K562 (cell line): ENCODE results near the gene PDK3. TPM values are rescaled to one million over a fixed set of nuclear protein-coding genes. Genes with fewer than 3 reads are reported as not detected.
A peak's percentile ranks its signal among the peaks of the same experiment; 100 is the strongest.

Experiments
- CC2D1A ChIP-seq: fragments of 450-650 bp; IDR thresholded peaks from 2 replicates; pipeline ENCODE4 v1.6.1; 2017; ENCODE audit warnings: mild to moderate bottlenecking
- CREB1 ChIP-seq, 2 experiments: sonication (generic) in 1 of 2; formaldehyde crosslinking in 1 of 2; IDR thresholded peaks; 2 replicates each; pipeline versions ENCODE4 v1.6.1 to v1.8.0; 2012 to 2022; ENCODE audit warnings: inconsistent platforms in 1 of 2, mild to moderate bottlenecking in 1 of 2, missing genetic modification reagents in 1 of 2, moderate library complexity in 1 of 2
- CREM ChIP-seq: IDR thresholded peaks from 2 replicates; pipeline ENCODE4 v1.6.1; 2014; ENCODE audit warnings: antibody characterized with exemption, low read depth
- CTBP1 ChIP-seq: fragments of 450-650 bp; IDR thresholded peaks from 2 replicates; pipeline ENCODE4 v1.6.1; 2016; ENCODE audit warnings: borderline replicate concordance
- DNMT1 ChIP-seq: fragments of 450-650 bp; IDR thresholded peaks from 2 replicates; pipeline ENCODE4 v1.6.1; 2016; ENCODE audit warnings: antibody characterized with exemption, mild to moderate bottlenecking
- FOXJ2 ChIP-seq: fragments of 200-800 bp; sonication (Bioruptor generic); IDR thresholded peaks from 2 replicates; pipeline ENCODE4 v1.6.1; 2016; ENCODE audit warnings: missing genetic modification characterization, missing compliant biosample characterization
- HNRNPLL ChIP-seq: fragments of 200-400 bp; formaldehyde crosslinking; IDR thresholded peaks from 2 replicates; pipeline ENCODE4 v1.6.1; 2017; ENCODE audit warnings: low read length, low read depth, mild to moderate bottlenecking; ENCODE audit not compliant: poor library complexity, severe bottlenecking
- L3MBTL2 ChIP-seq: fragments of 450-650 bp; IDR thresholded peaks from 2 replicates; pipeline ENCODE4 v1.6.1; 2016; ENCODE audit warnings: mild to moderate bottlenecking, moderate library complexity
- POLR2G ChIP-seq: fragments of 200-400 bp; formaldehyde crosslinking; IDR thresholded peaks from 2 replicates; pipeline ENCODE4 v1.6.1; 2017; ENCODE audit warnings: low read depth, mild to moderate bottlenecking, antibody characterized with exemption, low read length, moderate library complexity
- RB1 ChIP-seq: fragments of 450-650 bp; IDR thresholded peaks from 2 replicates; pipeline ENCODE4 v1.6.1; 2017; ENCODE audit warnings: low read depth, mild to moderate bottlenecking
- RBM25 ChIP-seq: fragments of 200-400 bp; formaldehyde crosslinking; IDR thresholded peaks from 2 replicates; pipeline ENCODE4 v1.6.1; 2018; ENCODE audit warnings: low read length, low read depth, moderate library complexity; ENCODE audit not compliant: severe bottlenecking
- RFX5 ChIP-seq: IDR thresholded peaks from 2 replicates; pipeline ENCODE4 v1.6.1; 2011; ENCODE audit warnings: low read depth, mild to moderate bottlenecking, improper control_type of control experiment, low read length
- SUPT5H ChIP-seq: fragments of 450-650 bp; IDR thresholded peaks from 2 replicates; pipeline ENCODE4 v1.6.1; 2016
- TFAM ChIP-seq: fragments of 250-450 bp; sonication (Bioruptor Pico); conservative IDR thresholded peaks from 2 replicates; pipeline ENCODE4 v1.5.0; 2021; ENCODE audit warnings: mild to moderate bottlenecking, moderate library complexity
- ZNF668 ChIP-seq: fragments of 250-450 bp; sonication (Bioruptor Pico); IDR thresholded peaks from 2 replicates; pipeline ENCODE4 v1.8.0; 2022; ENCODE audit warnings: mild to moderate bottlenecking, inconsistent platforms
- ZNF764 ChIP-seq: fragments of 250-450 bp; sonication (Bioruptor Pico); IDR thresholded peaks from 2 replicates; pipeline ENCODE4 v1.4.0; 2020; ENCODE audit warnings: low read depth, mild to moderate bottlenecking, moderate library complexity
- ZSCAN29 ChIP-seq: fragments of 450-650 bp; IDR thresholded peaks from 2 replicates; pipeline ENCODE4 v1.6.1; 2017
- ZSCAN32 ChIP-seq: fragments of 450-650 bp; formaldehyde crosslinking; IDR thresholded peaks from 2 replicates; pipeline ENCODE4 v1.4.0; 2020; ENCODE audit warnings: mild to moderate bottlenecking, moderate library complexity
- ZZZ3 ChIP-seq: fragments of 450-650 bp; IDR thresholded peaks from 2 replicates; pipeline ENCODE4 v1.6.1; 2016; ENCODE audit warnings: antibody characterized with exemption, mild to moderate bottlenecking, moderate library complexity
- polyA plus RNA-seq, 8 experiments: library from polyadenylated mRNA; depleted of rRNA in 4 of 8; stranded (reverse) in 5 of 8; unstranded in 3 of 8; fragments of >200 nt; fragmentation: Nextera tagmentation in 2 of 8; fragmentation: Illumina TruSeq in 1 of 8; extraction: Ambion mirVana in 2 of 8; extraction: Trizol in 1 of 8; gene quantifications; 2 replicates each; pipeline versions ENCODE4 v1.2.1 to v1.2.3, GENCODE V29; 2011 to 2014; ENCODE audit warnings: inconsistent platforms in 1 of 8, missing spikeins in 1 of 8
- total RNA-seq, 7 experiments: library from RNA; depleted of rRNA in 6 of 7; stranded (reverse); fragments of >200 nt in 6 of 7; fragmentation: Illumina TruSeq in 2 of 7; extraction: Trizol in 2 of 7; gene quantifications; 2 replicates each; pipeline versions ENCODE4 v1.2.1 to v1.2.3, GENCODE V29; 2011 to 2021; ENCODE audit warnings: low replicate concordance in 1 of 7
- TF ChIP-seq, protein P1 (sequence below): fragments of 250-450 bp; sonication (Bioruptor Pico); IDR thresholded peaks from 2 replicates; pipeline ENCODE4 v1.8.0; 2021; ENCODE audit warnings: mild to moderate bottlenecking, moderate library complexity
- TF ChIP-seq, protein P2 (sequence below): fragments of 250-450 bp; sonication (Bioruptor Pico); IDR thresholded peaks from 2 replicates; pipeline ENCODE4 v1.4.0; 2020; ENCODE audit warnings: mild to moderate bottlenecking
- TF ChIP-seq, protein P3 (sequence below): sonication (generic); formaldehyde crosslinking; IDR thresholded peaks from 2 replicates; pipeline ENCODE4 v1.9.0; 2022; ENCODE audit warnings: mild to moderate bottlenecking, missing genetic modification reagents
- TF ChIP-seq, protein P4 (sequence below): fragments of 450-650 bp; conservative IDR thresholded peaks from 2 replicates; pipeline ENCODE4 v1.6.1; 2016; ENCODE audit warnings: missing genetic modification characterization, low read depth, mild to moderate bottlenecking, control low read depth, missing compliant biosample characterization
- TF ChIP-seq, protein P5 (sequence below): fragments of 450-650 bp; formaldehyde crosslinking; IDR thresholded peaks from 2 replicates; pipeline ENCODE4 v1.4.0; 2022; ENCODE audit warnings: missing genetic modification characterization

Gene PDK3
- total and polyA plus RNA-seq, 9 of the 15 experiments (the other 6 are each of a cell fraction or from before 2014, with no cell fraction given): 0.20 to 4.9 (median 0.95) TPM

DNA sequence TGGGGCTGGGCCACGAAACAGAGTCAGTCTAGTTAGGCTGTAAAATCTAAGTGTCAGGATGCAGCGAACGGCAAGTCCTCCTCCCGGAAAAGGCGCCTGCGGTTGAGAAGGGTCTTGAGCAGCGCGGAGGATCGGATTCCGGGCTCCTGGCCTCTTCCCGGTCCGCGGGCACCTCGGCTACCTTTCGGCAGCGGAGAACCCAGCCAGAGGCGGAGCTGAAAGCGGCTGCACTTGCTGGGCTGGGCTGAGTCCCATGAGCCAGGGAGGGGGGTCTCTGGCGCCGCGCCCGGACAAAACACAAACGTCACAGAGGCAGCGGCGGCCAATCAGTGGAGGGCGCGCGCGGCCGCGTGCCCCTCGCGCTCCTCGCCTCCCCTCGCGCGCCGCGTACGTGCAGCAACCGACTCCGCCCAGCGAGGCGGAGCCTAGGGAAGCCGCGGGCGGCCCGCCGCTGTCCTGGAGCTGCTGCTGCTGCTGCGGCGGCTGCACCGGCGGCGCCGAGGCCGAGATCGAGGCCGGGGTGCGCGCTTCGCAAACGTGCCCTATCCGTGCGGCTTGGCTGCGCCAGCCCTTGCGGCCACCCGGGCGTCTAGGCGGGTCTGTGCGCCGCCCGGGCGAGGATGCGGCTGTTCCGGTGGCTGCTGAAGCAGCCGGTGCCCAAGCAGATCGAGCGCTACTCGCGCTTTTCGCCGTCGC lies at the start of gene PDK3 (continued):
- TF ChIP-seq, protein P1, sequence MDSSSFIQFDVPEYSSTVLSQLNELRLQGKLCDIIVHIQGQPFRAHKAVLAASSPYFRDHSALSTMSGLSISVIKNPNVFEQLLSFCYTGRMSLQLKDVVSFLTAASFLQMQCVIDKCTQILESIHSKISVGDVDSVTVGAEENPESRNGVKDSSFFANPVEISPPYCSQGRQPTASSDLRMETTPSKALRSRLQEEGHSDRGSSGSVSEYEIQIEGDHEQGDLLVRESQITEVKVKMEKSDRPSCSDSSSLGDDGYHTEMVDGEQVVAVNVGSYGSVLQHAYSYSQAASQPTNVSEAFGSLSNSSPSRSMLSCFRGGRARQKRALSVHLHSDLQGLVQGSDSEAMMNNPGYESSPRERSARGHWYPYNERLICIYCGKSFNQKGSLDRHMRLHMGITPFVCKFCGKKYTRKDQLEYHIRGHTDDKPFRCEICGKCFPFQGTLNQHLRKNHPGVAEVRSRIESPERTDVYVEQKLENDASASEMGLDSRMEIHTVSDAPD (CRISPR knock-in tag): no peak
- no peak for TF ChIP-seq RFX5
- TF ChIP-seq SUPT5H: no peak
- peak; percentile 71; the same call in 1 of the 2 replicates for TF ChIP-seq RB1
- TF ChIP-seq ZZZ3: no peak
- no peak for TF ChIP-seq TFAM (CRISPR knock-in tag)
- peak; percentile 54 for TF ChIP-seq RBM25
- TF ChIP-seq, protein P2, sequence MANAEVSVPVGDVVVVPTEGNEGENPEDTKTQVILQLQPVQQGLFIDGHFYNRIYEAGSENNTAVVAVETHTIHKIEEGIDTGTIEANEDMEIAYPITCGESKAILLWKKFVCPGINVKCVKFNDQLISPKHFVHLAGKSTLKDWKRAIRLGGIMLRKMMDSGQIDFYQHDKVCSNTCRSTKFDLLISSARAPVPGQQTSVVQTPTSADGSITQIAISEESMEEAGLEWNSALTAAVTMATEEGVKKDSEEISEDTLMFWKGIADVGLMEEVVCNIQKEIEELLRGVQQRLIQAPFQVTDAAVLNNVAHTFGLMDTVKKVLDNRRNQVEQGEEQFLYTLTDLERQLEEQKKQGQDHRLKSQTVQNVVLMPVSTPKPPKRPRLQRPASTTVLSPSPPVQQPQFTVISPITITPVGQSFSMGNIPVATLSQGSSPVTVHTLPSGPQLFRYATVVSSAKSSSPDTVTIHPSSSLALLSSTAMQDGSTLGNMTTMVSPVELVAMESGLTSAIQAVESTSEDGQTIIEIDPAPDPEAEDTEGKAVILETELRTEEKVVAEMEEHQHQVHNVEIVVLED (CRISPR knock-in tag): peak; percentile 88
- no peak for TF ChIP-seq DNMT1
- peak; percentile 97 for TF ChIP-seq L3MBTL2
- TF ChIP-seq ZNF668 (CRISPR knock-in tag): no peak
- TF ChIP-seq, protein P3, sequence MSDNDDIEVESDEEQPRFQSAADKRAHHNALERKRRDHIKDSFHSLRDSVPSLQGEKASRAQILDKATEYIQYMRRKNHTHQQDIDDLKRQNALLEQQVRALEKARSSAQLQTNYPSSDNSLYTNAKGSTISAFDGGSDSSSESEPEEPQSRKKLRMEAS (CRISPR knock-in tag): peak; percentile 45; the same call in 1 of the 2 replicates
- no peak for TF ChIP-seq ZNF764
- peak; percentile 39; the same call in 1 of the 2 replicates for TF ChIP-seq CREB1 (IDR thresholded peaks at IDR 0.05)
- TF ChIP-seq CREB1 (CRISPR knock-in tag; IDR thresholded peaks at IDR 0.05): peak; percentile 62
- TF ChIP-seq ZSCAN32 (CRISPR knock-in tag): no peak
- 0 out of 2 replicates have a peak, but pooled peaks have one; percentile 21 for TF ChIP-seq POLR2G
- peak; percentile 79 for TF ChIP-seq CTBP1
- TF ChIP-seq, protein P4, sequence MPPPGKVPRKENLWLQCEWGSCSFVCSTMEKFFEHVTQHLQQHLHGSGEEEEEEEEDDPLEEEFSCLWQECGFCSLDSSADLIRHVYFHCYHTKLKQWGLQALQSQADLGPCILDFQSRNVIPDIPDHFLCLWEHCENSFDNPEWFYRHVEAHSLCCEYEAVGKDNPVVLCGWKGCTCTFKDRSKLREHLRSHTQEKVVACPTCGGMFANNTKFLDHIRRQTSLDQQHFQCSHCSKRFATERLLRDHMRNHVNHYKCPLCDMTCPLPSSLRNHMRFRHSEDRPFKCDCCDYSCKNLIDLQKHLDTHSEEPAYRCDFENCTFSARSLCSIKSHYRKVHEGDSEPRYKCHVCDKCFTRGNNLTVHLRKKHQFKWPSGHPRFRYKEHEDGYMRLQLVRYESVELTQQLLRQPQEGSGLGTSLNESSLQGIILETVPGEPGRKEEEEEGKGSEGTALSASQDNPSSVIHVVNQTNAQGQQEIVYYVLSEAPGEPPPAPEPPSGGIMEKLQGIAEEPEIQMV (tag): peak; percentile 98
- peak; percentile 49 for TF ChIP-seq HNRNPLL
- TF ChIP-seq CC2D1A: peak; percentile 93
- no peak for TF ChIP-seq FOXJ2 (tag)
- peak; percentile 42 for TF ChIP-seq CREM
- TF ChIP-seq, protein P5, sequence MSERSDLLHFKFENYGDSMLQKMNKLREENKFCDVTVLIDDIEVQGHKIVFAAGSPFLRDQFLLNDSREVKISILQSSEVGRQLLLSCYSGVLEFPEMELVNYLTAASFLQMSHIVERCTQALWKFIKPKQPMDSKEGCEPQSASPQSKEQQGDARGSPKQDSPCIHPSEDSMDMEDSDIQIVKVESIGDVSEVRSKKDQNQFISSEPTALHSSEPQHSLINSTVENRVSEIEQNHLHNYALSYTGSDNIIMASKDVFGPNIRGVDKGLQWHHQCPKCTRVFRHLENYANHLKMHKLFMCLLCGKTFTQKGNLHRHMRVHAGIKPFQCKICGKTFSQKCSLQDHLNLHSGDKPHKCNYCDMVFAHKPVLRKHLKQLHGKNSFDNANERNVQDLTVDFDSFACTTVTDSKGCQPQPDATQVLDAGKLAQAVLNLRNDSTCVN (CRISPR knock-in tag): no peak
- TF ChIP-seq ZSCAN29: no peak
